Activated naive CD8-positive, alpha-beta T cell treated with anti-CD3 and anti-CD28 coated beads for 36 hours (primary cell): ENCODE measurements around the gene EFL1. TPM values are rescaled to one million over a fixed set of nuclear protein-coding genes. Genes with fewer than 3 reads are reported as not detected.
"Not testable (repeated sequence)": the region's sequence is repeated elsewhere in the genome, so short reads cannot be mapped to it uniquely, and the experiment has no call there.

Source experiments
- DNase-seq: peaks from one replicate; pipeline ENCODE4 v3.0.0; 2021
- H3K27ac Mint-ChIP-seq: one replicate; pipeline ENCODE4 v1.8.0; 2022; ENCODE audit warnings: mild to moderate bottlenecking, moderate library complexity, mixed read lengths
- H3K27me3 Mint-ChIP-seq: one replicate; pipeline ENCODE4 v1.8.0; 2022; ENCODE audit warnings: mild to moderate bottlenecking, mixed read lengths
- H3K36me3 Mint-ChIP-seq: one replicate; pipeline ENCODE4 v1.8.0; 2021; ENCODE audit warnings: mild to moderate bottlenecking, mixed read lengths
- H3K4me1 Mint-ChIP-seq: one replicate; pipeline ENCODE4 v1.8.0; 2021; ENCODE audit warnings: mixed read lengths
- H3K4me3 Mint-ChIP-seq: one replicate; pipeline ENCODE4 v1.8.0; 2022; ENCODE audit warnings: mild to moderate bottlenecking, moderate library complexity, mixed read lengths
- H3K9me3 Mint-ChIP-seq: one replicate; pipeline ENCODE4 v1.8.0; 2022; ENCODE audit warnings: mixed read lengths
- total RNA-seq, 2 experiments: library from RNA; stranded (reverse); gene quantifications; one replicate each; pipeline ENCODE4 v1.2.3, GENCODE V29; 2021

The EFL1 gene
- total RNA-seq, 2 experiments from 2014 or later = 23.7 to 25.3 TPM

DNA sequence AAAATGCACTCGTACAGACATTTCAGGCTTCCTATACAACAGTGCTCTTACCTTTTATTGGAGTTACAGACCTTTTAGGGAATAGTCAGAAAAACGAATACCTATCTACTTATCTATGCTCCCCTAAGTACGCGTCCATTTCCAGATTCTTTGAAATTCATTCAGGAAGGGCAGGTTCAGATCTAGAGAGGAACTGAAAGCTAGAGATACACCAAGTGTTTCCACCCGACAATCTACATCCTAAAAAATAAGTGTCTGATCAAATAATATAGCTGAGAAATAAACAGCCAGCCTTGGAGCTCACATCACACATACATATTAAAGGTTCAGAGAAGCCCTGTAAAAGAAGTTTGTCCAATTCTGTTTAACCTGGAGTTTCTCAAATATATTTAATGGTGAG lies 18.9 kb downstream of the EFL1 start:
- H3K27ac Mint-ChIP-seq, H3K4me3 Mint-ChIP-seq, H3K27me3 Mint-ChIP-seq, H3K4me1 Mint-ChIP-seq, DNase-seq, H3K9me3 Mint-ChIP-seq: not testable (repeated sequence)
- H3K36me3 Mint-ChIP-seq = peaks cover 14% of the 10 kb centered on the region

DNA sequence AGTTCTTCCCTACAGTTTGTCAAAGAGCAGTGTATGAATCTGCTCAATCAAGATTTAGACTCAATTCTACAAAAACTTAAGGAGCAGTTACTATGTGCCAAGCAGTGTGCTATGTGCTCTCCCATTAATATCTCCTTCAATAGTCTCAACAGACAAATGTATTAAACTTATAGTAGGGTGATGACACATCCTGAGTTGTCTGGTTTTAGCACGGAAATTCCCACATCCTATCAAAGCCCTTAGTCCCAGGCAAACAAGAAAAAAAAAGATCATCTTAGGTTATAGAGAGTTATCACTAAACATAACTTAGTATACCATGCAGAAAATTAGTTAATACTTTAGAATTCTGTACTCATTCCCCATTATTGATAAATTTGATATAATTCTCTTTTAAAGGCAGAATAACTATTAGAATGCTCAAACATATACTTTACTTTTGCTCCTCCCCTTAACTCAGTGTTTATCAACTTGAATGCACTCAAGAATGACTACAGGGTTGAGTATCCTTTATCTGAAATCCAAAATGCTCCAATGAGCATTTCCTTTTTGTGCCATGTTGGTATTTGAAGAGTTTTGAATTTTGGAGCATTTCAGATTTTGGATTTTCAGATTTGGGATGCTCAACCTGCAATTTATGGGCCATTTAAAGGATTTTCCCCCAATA lies 20.6 kb downstream of the EFL1 start:
- not testable (repeated sequence) for DNase-seq, H3K4me3 Mint-ChIP-seq, H3K27me3 Mint-ChIP-seq, H3K4me1 Mint-ChIP-seq, H3K27ac Mint-ChIP-seq, H3K9me3 Mint-ChIP-seq
- H3K36me3 Mint-ChIP-seq = peaks cover 15% of the 10 kb centered on the region

DNA sequence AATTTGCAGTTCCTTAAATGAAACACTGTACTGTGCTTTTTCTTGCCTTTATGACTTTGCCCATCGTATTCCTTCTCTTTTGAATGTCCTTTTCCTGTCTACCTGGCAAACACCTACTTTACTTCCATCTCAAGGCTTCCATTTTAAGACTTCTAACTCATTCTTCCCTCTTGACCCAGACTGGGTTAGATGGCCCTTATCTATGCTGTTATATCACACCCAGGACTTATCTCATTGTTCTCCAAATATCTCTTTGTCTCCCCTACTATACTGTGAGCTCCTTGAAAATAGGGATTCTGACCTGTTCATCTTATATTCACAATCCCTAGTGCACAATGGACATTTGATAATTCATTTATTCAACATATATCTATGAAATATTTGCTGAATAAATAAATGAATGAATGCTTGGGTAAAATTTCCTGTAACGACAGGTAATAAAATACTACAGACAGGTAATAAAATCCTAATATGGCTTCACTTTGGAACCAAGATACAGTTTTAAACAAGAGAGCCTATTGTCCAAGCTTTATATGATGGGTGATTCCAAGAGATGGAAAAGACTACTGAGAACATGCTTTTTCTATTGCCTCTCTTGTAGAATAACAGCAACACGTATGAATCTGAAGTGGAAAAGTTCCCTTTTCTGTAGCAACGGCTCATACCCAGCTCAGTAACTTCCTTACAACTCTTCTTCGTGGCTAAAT lies 22.7 kb downstream of the EFL1 start:
- no peak for DNase-seq
- H3K27ac Mint-ChIP-seq = no peak overlapping the region
- no peaks in the 10 kb centered on the region for H3K27me3 Mint-ChIP-seq
- H3K36me3 Mint-ChIP-seq = peaks cover 16% of the 10 kb centered on the region
- H3K4me1 Mint-ChIP-seq = peaks cover 7% of the 10 kb centered on the region
- no peak overlapping the region for H3K4me3 Mint-ChIP-seq
- H3K9me3 Mint-ChIP-seq = no peaks in the 10 kb centered on the region

DNA sequence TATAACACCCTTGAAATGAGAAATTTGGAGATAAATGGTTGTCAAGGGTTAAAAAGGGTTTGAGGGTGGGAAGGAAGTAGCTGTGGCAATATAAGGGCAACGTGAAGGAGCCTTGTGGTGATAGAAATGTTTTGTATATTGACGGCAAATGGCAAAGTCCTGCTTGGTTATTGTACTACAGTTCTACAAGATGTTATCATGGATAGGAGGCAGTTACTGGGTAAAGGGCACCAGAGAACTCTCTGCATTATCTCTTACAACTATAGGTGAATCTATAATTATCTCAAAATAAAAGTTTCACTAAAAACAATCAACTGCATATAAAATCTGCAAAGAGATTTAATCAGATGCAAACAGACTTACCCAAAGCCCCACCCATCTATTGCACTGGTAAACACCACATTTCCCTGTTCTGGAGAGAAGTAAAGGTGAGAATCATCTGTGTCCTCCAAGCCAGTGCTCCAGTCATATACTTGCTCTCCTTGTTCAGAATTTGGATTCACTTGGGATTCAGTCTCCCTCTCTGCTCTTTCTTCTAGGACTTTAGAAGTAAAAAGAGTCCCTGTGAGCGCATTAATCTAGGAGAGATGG lies 24.5 kb downstream of the EFL1 start:
- not testable (repeated sequence) for H3K9me3 Mint-ChIP-seq, DNase-seq, H3K4me1 Mint-ChIP-seq, H3K27me3 Mint-ChIP-seq, H3K4me3 Mint-ChIP-seq, H3K27ac Mint-ChIP-seq
- peaks cover 18% of the 10 kb centered on the region for H3K36me3 Mint-ChIP-seq

DNA sequence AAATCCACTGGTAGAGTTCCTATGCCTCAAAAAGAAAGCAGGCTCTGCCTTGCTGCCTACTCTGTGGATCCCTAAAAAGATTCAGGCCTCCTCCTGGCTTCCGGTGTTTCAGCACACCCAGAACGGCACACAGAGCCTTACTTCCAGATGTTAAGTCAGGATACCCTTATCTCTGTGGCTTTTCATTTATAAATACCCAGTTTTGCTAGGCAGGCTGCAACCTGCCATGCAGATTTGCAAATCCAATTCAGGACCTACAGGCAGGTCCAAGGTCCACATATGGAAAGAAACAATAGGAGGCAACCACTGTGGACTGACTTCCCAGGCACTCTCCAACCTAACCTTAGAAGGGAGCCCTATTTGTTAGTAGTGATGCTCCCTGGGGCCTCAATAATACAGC lies 30.7 kb downstream of the EFL1 start:
- H3K27me3 Mint-ChIP-seq = no peaks in the 10 kb centered on the region
- H3K27ac Mint-ChIP-seq = no peak overlapping the region
- peaks cover 22% of the 10 kb centered on the region for H3K36me3 Mint-ChIP-seq
- H3K4me1 Mint-ChIP-seq = peaks cover 4% of the 10 kb centered on the region
- H3K9me3 Mint-ChIP-seq = no peaks in the 10 kb centered on the region
- no peak for DNase-seq
- H3K4me3 Mint-ChIP-seq = no peak overlapping the region

DNA sequence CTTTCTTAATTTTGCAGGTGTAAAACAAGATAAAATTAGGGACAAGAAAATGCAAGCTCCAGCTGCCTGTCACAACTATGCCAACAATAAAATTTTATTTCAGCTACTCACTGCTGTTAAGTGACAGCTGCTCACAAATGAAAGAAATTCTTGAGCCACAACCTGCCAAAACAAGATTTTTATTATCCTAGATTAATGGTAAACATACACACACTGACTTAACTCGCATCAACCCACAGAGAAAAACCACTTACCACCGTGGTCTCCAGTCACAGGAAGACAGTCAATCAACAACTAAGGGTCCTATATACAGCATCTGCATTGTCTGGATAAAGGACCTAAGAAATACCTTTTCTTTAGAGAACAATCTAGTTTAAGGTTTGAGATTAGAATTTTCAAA lies 31.3 kb downstream of the EFL1 start:
- no peaks in the 10 kb centered on the region for H3K9me3 Mint-ChIP-seq
- H3K36me3 Mint-ChIP-seq = peaks cover 23% of the 10 kb centered on the region
- H3K27ac Mint-ChIP-seq = no peak overlapping the region
- DNase-seq = no peak
- H3K27me3 Mint-ChIP-seq = no peaks in the 10 kb centered on the region
- H3K4me1 Mint-ChIP-seq = peaks cover 4% of the 10 kb centered on the region
- H3K4me3 Mint-ChIP-seq = no peak overlapping the region

DNA sequence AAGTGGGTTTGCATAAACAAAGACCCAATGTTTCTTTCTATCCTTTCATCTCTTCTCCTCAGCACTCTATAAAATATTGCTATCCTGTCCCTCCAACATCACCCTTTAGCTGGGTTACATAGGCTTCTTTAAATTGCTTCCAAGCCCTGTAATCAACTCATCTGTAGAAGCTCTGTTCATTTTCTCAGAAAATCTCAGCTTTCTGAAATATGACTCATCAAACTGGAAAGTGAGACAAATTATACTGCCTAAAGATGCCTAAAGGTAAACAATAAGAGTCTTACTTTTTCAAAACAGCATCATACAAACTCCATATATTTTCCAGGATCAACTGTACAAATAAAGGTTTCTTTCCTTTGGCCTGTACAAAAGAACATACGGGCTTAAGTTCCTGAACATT lies 33.8 kb downstream of the EFL1 start:
- no peaks in the 10 kb centered on the region for H3K27me3 Mint-ChIP-seq
- no peaks in the 10 kb centered on the region for H3K9me3 Mint-ChIP-seq
- no peak for DNase-seq
- H3K4me1 Mint-ChIP-seq = peaks cover 4% of the 10 kb centered on the region
- no peak overlapping the region for H3K4me3 Mint-ChIP-seq
- no peak overlapping the region for H3K27ac Mint-ChIP-seq
- H3K36me3 Mint-ChIP-seq = peaks cover 24% of the 10 kb centered on the region

DNA sequence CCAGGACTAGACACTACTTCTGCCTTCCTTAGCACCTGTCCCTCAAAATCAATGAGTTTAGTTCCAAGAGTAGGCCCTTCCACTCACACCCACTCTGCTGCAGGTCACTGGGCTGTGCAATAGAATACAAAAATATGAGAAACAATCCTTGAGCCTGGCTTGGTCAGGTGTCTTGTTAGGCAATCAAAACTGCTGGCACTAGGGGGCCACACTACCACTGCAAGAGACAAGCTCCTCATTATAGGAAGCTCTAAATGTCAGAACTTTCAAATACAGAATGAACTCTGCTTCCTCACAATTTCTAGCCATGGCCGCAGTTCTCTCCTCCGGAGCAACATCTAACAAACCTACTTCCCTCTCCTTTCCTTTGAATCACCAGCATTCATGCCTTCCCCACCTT lies 41.0 kb downstream of the EFL1 start:
- not testable (repeated sequence) for H3K9me3 Mint-ChIP-seq, H3K27ac Mint-ChIP-seq, DNase-seq, H3K27me3 Mint-ChIP-seq, H3K4me1 Mint-ChIP-seq, H3K4me3 Mint-ChIP-seq
- H3K36me3 Mint-ChIP-seq = peaks cover 11% of the 10 kb centered on the region

DNA sequence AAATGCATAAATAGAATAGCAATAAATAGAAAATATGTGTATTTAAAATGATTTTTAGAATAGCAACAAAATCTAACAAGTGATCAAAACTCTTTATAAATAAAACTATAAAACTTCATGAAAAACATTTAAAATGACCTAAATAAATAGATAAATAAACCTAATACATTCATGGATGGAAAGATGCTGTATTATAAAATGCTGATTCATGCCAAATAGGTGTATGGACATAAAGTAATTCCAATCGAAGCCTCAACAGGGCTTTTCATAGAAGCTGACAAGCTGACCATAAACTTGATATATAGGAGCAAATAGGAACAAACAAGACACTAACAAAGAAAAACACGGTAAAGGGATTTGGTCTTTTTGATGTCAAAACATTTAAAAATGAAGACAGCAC lies 46.4 kb downstream of the EFL1 start:
- DNase-seq, H3K9me3 Mint-ChIP-seq, H3K4me1 Mint-ChIP-seq, H3K27ac Mint-ChIP-seq, H3K4me3 Mint-ChIP-seq, H3K27me3 Mint-ChIP-seq: not testable (repeated sequence)
- peaks cover 19% of the 10 kb centered on the region for H3K36me3 Mint-ChIP-seq

DNA sequence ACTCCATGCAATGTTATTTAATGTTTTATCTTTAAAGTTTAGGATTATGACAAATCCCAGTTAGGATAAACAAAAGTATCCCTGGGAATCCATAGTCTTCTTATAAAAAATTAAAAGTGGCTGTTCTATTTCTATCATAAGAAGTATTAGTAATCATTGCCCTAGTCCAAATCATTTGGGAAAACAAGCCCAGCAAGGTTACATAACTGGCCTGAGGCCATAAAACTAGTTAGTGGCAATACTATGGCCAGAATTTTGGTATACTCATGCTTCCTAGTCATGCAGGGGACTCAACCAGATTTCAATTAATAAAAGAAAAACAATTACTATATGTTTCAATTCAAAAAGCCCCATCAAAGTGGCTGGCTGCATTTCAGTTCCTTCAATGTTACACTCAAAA lies 50.3 kb downstream of the EFL1 start:
- not testable (repeated sequence) for H3K9me3 Mint-ChIP-seq, DNase-seq, H3K27ac Mint-ChIP-seq, H3K27me3 Mint-ChIP-seq, H3K4me1 Mint-ChIP-seq, H3K4me3 Mint-ChIP-seq
- peaks cover 20% of the 10 kb centered on the region for H3K36me3 Mint-ChIP-seq

DNA sequence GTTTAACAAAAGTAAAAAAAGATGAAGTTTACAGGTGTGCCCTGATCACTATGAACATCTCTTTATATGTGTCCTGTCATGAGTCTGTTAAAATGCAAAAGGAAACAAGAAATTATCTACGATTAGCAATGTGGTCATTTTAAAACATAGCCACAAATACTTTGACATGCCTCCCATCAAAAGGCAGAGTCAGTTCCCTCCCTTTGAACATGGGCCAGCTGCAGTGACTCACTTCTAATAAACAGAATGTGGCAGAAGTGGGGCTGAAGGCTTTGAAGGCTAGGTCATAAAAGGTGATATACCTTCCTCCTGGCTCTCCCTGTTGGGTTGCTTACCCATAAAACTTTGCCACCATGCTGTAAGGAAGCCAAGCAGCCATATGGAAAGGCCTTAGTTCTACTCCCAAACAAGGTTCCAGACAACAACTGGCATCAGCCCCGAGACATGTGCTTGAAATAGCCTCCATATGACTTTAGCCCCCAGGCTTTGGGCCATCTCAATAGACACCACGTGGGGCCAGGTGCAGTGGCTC lies 52.4 kb downstream of the EFL1 start:
- not testable (repeated sequence) for H3K4me3 Mint-ChIP-seq, H3K4me1 Mint-ChIP-seq, H3K27me3 Mint-ChIP-seq, DNase-seq, H3K9me3 Mint-ChIP-seq, H3K27ac Mint-ChIP-seq
- peaks cover 18% of the 10 kb centered on the region for H3K36me3 Mint-ChIP-seq

DNA sequence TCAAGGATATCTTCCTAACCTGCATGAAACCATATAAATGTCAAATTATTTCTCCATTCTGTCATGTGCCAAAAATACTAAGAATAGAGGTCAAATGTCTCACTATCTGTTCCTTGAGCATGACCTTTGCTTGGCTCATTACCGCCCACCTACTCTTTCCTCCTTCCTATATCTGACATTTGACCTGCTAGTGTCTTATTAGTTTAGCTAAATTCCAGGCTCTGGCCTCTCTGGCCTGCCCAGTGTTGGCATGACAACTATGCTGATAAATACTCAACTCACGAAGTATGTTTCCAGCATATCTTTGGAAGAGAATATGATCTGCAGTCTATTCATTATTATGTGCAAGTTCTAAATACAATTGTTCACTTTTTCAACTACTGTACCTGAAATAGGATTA lies 58.0 kb downstream of the EFL1 start:
- Mint-ChIP-seq H3K36me3 (peaks cover 13% of the 10 kb centered on the region), H3K4me1 (peaks cover 14% of the 10 kb centered on the region), H3K4me3 (peak overlapping the region; percentile 54), H3K27ac (peak overlapping the region; percentile 78)
- not testable (repeated sequence) for H3K9me3 Mint-ChIP-seq, H3K27me3 Mint-ChIP-seq, DNase-seq

DNA sequence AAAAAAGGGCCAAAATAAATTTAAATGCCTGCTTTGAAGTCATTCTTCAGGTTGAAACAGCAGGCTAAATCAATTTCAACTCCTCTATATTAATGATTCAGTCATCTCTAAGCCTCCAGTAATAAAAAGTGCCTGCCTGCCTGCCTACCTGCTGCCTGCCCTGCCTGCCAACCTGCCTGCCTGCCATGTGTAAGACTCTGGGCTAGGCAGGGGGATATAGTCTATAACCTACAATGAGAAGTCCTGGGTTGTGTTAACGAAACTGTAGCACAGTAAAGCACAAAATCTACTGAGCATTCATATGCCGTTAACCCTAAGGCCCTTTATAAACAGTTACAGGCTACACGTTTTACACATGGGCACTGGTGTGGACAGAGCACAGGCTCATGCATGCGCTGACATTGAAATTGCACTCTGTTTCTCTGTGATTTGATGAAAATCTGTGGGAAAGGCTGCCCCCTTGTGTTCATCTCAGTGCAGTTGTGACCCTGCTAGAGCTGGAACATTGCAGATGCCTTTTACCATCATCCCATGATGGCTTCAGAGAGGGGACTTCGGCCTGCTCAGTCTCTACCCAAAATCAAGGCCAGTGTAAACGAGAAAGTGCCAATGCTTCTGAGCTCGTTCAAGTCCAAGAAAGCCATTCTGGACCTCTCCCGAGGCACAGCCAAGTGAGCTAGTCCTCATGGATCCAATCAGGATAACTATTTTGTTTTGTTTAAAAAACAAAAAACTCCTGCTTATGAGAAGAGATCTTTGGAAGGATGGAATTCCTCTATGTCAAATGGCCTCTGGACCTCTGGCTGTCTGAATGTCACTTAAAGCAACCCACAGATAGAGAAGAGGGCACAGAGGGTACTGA lies 64.6 kb downstream of the EFL1 start:
- Mint-ChIP-seq H3K36me3 (peaks cover 3% of the 10 kb centered on the region), H3K27ac (no peak overlapping the region), H3K4me3 (no peak overlapping the region)

DNA sequence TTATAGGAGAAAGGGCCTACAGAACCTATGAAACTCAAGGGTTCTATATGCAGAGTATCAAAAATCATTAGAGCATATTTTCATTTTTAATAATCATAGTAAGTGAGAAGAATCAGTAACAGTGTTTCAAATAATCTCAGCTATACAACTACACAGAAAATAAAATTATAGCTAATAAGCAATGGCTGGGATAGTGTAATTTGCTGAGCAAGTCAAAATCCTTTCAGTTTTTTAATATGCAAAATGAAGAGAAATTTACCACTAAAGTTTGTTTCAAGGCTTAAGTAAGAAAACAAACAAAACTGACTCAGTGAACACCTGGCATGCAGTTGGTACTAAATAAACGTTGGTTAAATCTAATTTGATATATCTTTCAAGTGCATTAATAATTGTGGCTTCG lies 66.2 kb downstream of the EFL1 start:
- H3K36me3 Mint-ChIP-seq = peaks cover 3% of the 10 kb centered on the region
- no peaks in the 10 kb centered on the region for H3K9me3 Mint-ChIP-seq
- H3K4me3 Mint-ChIP-seq = no peak overlapping the region
- no peak for DNase-seq
- H3K4me1 Mint-ChIP-seq = peaks cover 10% of the 10 kb centered on the region
- no peaks in the 10 kb centered on the region for H3K27me3 Mint-ChIP-seq
- H3K27ac Mint-ChIP-seq = no peak overlapping the region

More for the DNA sequence above, 64.6 kb downstream of the EFL1 start:
- DNase-seq = peak; percentile 47
- H3K27me3 Mint-ChIP-seq = no peaks in the 10 kb centered on the region
- no peaks in the 10 kb centered on the region for H3K9me3 Mint-ChIP-seq
- H3K4me1 Mint-ChIP-seq = no peaks in the 10 kb centered on the region

DNA sequence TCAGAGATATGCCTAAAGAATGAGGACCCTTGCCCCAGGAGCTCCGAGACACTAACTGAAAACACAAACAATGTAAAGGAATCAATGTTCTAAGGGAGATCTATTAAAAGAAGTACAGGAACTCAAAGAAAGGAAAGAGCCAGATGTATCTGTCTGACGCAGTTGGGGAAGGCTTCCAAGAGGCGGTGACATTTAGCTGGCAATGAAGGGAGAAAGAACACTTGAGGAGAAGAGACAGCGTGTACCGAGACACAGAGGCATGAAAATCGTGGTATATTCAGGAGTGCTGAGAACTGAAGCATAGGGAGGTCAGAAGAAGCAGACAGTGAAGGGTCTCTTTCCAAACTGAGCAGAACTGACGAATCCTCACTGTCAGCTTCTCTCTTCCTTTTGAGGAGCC lies 66.7 kb downstream of the EFL1 start:
- H3K9me3 Mint-ChIP-seq, H3K27me3 Mint-ChIP-seq, DNase-seq, H3K4me3 Mint-ChIP-seq, H3K36me3 Mint-ChIP-seq, H3K27ac Mint-ChIP-seq: not testable (repeated sequence)
- peaks cover 11% of the 10 kb centered on the region for H3K4me1 Mint-ChIP-seq
